Epithelial cell of esophagus (primary cell): ENCODE measurements around the gene TRAF3IP1.

Experiments
- DNase-seq: peaks from one replicate; pipeline ENCODE4 v3.0.0; 2010; ENCODE audit warnings: low read depth
- H3K4me3 ChIP-seq: 2 replicates; pipeline ENCODE4 v1.5.1; 2011; ENCODE audit warnings: mild to moderate bottlenecking, low read length, control low read depth
- CTCF ChIP-seq: IDR thresholded peaks from 2 replicates; pipeline ENCODE4 v1.5.1; 2011; ENCODE audit warnings: low read depth, mild to moderate bottlenecking, low read length, control low read depth, inconsistent platforms; ENCODE audit not compliant: insufficient read depth; ENCODE audit errors: missing control alignments

TRAF3IP1 gene

GRCh38 chr2:238422940-238423339 lies 102.6 kb downstream of the TRAF3IP1 start:
- no peak for DNase-seq
- no peak overlapping the region for H3K4me3 ChIP-seq
- no peak for TF ChIP-seq CTCF

- no peak for TF ChIP-seq CTCF
- peak; percentile 46 for DNase-seq
- no peak overlapping the region for H3K4me3 ChIP-seq
Observed at GRCh38 chr2:238423561-238424312, 103.4 kb downstream of the TRAF3IP1 start.

GRCh38 chr2:238424313-238424700 lies 104.0 kb downstream of the TRAF3IP1 start:
- DNase-seq = no peak
- H3K4me3 ChIP-seq = no peak overlapping the region
- TF ChIP-seq CTCF = no peak

GRCh38 chr2:238425505-238425978 lies 105.2 kb downstream of the TRAF3IP1 start:
- no peak overlapping the region for H3K4me3 ChIP-seq
- DNase-seq = no peak
- TF ChIP-seq CTCF = no peak

- DNase-seq = peak; percentile 34
- peak overlapping the region; percentile 86 for H3K4me3 ChIP-seq
- no peak for TF ChIP-seq CTCF
Observed at GRCh38 chr2:238425979-238426567, 105.8 kb downstream of the TRAF3IP1 start.

- peak; percentile 86 for DNase-seq
- no peak for TF ChIP-seq CTCF
- H3K4me3 ChIP-seq = peak within 1 kb of the TSS; percentile 86
Observed at GRCh38 chr2:238426568-238427434, 106.5 kb downstream of the TRAF3IP1 start, which contains the start of gene ASB1. Gene ASB1 (plus strand): TSS chr2:238426927. CDS start chr2:238427071, 144 bp downstream.
